Ammon's horn (tissue), 1 donor: ENCODE data around the gene EIPR1.

Experiments
- DNase-seq: peaks from one replicate; pipeline ENCODE4 v3.0.0-alpha.2; 2016; ENCODE audit warnings: low spot score

Gene EIPR1

GRCh38 chr2:3303583-3304406 is 73.8 kb downstream of the EIPR1 start:
- DNase-seq, result peak; percentile 90

GRCh38 chr2:3302751-3303582 is 74.7 kb downstream of the EIPR1 start:
- no peak for DNase-seq

- no peak for DNase-seq
Observed at GRCh38 chr2:3302421-3302750, 75.2 kb downstream of the EIPR1 start.

GRCh38 chr2:3301001-3301400 is 76.6 kb downstream of the EIPR1 start:
- no peak for DNase-seq

- DNase-seq, result no peak
Observed at GRCh38 chr2:3300224-3300995, 77.2 kb downstream of the EIPR1 start.

GRCh38 chr2:3299703-3300102 is 77.9 kb downstream of the EIPR1 start:
- DNase-seq, result no peak

- DNase-seq, result no peak
Observed at GRCh38 chr2:3299130-3299529, 78.5 kb downstream of the EIPR1 start.

- DNase-seq, result no peak
Observed at GRCh38 chr2:3298191-3298590, 79.4 kb downstream of the EIPR1 start.

GRCh38 chr2:3297523-3297922 is 80.1 kb downstream of the EIPR1 start:
- DNase-seq, result no peak

GRCh38 chr2:3296182-3296972 is 81.2 kb downstream of the EIPR1 start:
- no peak for DNase-seq

GRCh38 chr2:3294493-3294892 is 83.1 kb downstream of the EIPR1 start:
- DNase-seq, result no peak

GRCh38 chr2:3294069-3294468 is 83.5 kb downstream of the EIPR1 start:
- no peak for DNase-seq

- no peak for DNase-seq
Observed at GRCh38 chr2:3293221-3293620, 84.4 kb downstream of the EIPR1 start.

- no peak for DNase-seq
Observed at GRCh38 chr2:3292416-3292815, 85.2 kb downstream of the EIPR1 start.

- no peak for DNase-seq
Observed at GRCh38 chr2:3291750-3292149, 85.9 kb downstream of the EIPR1 start.

- no peak for DNase-seq
Observed at GRCh38 chr2:3291113-3291512, 86.5 kb downstream of the EIPR1 start.

GRCh38 chr2:3290655-3291054 is 87.0 kb downstream of the EIPR1 start:
- DNase-seq, result no peak

- DNase-seq, result no peak
Observed at GRCh38 chr2:3289971-3290370, 87.6 kb downstream of the EIPR1 start.

- no peak for DNase-seq
Observed at GRCh38 chr2:3289526-3289925, 88.1 kb downstream of the EIPR1 start.

GRCh38 chr2:3289171-3289515 is 88.5 kb downstream of the EIPR1 start:
- DNase-seq, result no peak

- peak; percentile 49 for DNase-seq
Observed at GRCh38 chr2:3288470-3289170, 89.0 kb downstream of the EIPR1 start.
